ENCODE data around the gene PEX7.
"Not testable (repeated sequence)": the region's sequence is repeated elsewhere in the genome, so short reads cannot be mapped to it uniquely, and the experiment has no call there.

PEX7 gene

DNA sequence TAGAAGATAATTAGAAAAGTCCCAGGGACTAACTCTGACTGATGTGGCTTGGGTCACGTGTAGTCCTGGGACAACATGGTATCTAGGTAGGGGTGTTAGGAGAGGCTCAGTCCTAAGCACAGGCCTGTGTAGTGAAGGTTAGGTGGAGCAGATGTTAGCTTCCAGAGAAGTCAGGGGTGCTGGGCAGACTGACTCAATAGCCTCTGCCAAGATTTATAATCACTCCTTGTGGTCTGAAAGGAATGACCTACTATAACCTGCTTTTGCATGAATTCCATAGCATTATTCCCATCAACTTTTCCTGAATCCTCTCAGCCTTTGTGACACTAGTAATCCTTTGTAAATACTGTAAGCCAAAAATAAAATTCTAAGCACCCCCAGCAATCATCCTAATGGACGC lies 10.2 kb upstream of the PEX7 start:
- TF ChIP-seq, protein P1, sequence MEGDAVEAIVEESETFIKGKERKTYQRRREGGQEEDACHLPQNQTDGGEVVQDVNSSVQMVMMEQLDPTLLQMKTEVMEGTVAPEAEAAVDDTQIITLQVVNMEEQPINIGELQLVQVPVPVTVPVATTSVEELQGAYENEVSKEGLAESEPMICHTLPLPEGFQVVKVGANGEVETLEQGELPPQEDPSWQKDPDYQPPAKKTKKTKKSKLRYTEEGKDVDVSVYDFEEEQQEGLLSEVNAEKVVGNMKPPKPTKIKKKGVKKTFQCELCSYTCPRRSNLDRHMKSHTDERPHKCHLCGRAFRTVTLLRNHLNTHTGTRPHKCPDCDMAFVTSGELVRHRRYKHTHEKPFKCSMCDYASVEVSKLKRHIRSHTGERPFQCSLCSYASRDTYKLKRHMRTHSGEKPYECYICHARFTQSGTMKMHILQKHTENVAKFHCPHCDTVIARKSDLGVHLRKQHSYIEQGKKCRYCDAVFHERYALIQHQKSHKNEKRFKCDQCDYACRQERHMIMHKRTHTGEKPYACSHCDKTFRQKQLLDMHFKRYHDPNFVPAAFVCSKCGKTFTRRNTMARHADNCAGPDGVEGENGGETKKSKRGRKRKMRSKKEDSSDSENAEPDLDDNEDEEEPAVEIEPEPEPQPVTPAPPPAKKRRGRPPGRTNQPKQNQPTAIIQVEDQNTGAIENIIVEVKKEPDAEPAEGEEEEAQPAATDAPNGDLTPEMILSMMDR (IDR thresholded peaks at IDR 0.05; ENCODE audit: low read depth, low read length), result no peak
- no peak for DNase-seq (ENCODE audit: low read depth in 2 of 2)
- no peak overlapping the region for H3K4me3 ChIP-seq (replicated peaks in 1 of 2; ENCODE audit: low read depth in 2 of 2, low read length in 2 of 2)

DNA sequence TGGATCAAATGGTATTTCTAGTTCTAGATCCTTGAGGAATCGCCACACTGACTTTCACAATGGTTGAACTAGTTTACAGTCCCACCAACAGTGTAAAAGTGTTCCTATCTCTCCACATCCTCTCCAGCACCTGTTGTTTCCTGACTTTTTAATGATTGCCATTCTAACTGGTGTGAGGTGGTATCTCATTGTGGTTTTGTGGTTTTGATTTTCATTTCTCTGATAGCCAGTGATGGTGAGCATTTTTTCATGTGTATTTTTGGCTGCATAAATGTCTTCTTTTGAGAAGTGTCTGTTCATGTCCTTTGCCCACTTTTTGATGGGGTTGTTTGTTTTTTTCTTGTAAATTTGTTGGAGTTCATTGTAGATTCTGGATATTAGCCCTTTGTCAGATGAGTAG lies 6.8 kb upstream of the PEX7 start:
- DNase-seq (ENCODE audit: low read depth in 2 of 2); H3K4me3 ChIP-seq (replicated peaks in 1 of 2; ENCODE audit: low read depth in 2 of 2, low read length in 2 of 2): not testable (repeated sequence)

DNA sequence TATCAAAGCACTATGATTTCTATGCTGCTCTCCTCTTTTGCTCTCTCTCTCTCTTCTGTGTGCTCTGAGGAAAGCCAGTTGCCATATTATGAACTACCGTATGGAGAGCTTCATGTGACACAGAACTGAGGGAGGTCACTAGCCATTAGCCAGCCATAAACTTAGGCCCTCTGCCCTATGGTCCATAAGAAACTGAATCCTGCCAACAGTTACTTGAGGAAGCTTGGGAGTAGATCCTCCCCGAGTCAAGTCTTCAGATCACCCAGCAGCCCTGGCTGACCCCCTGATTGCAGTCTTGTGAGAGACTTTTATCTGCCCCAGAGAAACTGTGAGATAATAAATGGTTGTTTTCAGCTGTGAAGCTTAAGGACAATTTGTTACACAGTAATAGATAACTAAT lies 5.7 kb upstream of the PEX7 start:
- H3K4me3 ChIP-seq (replicated peaks in 1 of 2; ENCODE audit: low read depth in 2 of 2, low read length in 2 of 2), result no peak overlapping the region
- TF ChIP-seq, protein P1 (IDR thresholded peaks at IDR 0.05; ENCODE audit: low read depth, low read length), result no peak
- no peak for DNase-seq (ENCODE audit: low read depth in 2 of 2)

DNA sequence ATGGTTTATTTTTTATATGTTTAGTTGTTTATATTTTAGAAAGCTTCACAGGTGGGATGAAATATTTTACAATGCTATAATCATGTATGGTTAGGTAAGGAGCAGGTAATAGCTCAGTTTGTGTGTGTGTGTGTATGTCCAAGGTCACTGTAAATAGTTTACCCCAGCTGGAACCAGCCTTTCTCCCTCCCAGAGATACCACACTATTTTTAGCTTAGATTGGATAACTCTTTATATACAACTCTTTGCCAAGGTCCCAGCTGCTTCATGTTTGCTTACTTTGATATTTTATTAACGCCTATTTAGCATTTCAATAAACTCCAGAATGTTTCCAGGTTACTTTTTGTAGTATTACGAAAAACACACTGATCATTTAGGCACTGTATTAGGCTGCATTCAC lies 1.8 kb upstream of the PEX7 start:
- no peak overlapping the region for H3K4me3 ChIP-seq (replicated peaks in 1 of 2; ENCODE audit: low read depth in 2 of 2, low read length in 2 of 2)
- no peak for DNase-seq (ENCODE audit: low read depth in 2 of 2)
- TF ChIP-seq, protein P1 (IDR thresholded peaks at IDR 0.05; ENCODE audit: low read depth, low read length), result no peak

DNA sequence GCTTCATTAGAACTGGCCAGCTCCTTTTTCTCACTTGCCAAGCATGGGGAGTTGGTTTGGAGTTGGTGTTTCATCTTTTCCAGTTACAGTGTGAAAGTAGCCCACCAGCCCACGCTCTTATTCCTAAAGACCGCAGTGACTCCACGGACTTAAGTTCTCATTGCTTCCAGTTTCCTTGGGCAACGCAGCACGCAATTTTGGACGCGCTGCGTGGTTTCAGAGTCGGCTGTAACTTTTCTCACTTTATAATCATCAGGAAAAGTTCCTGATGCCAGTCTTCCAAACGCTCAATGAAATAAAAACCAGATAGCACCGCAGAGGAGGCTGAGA lies 381 bp upstream of the PEX7 start:
- peak in 1 of 2 donors; percentile 56 for DNase-seq (ENCODE audit: low read depth in 2 of 2)
- peak overlapping the region; percentile 70 to 79 for H3K4me3 ChIP-seq (replicated peaks in 1 of 2; ENCODE audit: low read depth in 2 of 2, low read length in 2 of 2)
- TF ChIP-seq, protein P1 (IDR thresholded peaks at IDR 0.05; ENCODE audit: low read depth, low read length), result no peak

DNA sequence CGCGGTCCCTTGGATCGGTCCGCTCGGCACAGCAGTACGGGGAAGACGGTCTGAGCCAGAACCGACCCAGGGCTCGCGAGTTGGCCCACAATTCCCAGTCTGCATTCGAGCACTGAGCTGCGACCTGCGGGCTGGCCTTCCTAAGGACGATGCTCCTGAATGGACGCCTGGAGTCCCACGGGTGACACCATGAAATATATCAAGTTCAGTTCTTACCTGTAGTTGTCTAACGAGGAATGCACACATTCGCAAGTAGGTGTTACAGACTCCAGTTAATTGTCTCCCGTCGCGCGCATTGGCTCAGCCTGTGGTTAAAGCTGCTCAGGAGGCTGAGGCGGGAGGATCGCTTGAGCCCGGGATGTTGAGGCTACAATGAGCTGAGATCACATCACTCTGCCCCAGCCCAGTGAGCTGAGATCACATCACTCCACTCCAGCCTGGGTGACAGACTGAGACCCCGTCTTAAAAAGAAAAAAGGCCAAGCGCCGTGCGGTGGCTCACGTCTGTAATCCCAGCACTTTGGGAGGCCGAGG lies 802 bp downstream of the PEX7 start:
- TF ChIP-seq, protein P1 (IDR thresholded peaks at IDR 0.05; ENCODE audit: low read depth, low read length), result no peak

DNA sequence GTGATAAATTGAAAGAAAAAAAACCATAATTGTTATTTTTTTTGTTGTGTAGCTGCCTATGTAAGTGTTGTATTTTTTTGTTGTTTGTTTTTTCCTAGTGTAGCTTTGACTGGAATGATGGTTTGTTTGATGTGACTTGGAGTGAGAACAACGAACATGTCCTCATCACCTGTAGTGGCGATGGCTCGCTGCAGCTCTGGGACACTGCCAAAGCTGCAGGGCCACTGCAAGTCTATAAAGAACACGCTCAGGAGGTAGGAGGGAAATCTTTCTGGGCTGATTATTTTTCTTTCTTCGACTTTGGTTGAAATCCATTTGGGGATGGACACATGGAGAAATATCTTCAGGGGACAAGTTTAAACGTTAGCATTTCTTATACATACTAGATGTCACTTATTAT lies 3.8 kb downstream of the PEX7 start:
- H3K4me3 ChIP-seq (replicated peaks in 1 of 2; ENCODE audit: low read depth in 2 of 2, low read length in 2 of 2), result no peak overlapping the region
- TF ChIP-seq, protein P1 (IDR thresholded peaks at IDR 0.05; ENCODE audit: low read depth, low read length), result no peak
- DNase-seq (ENCODE audit: low read depth in 2 of 2), result no peak

More for the DNA sequence above, 802 bp downstream of the PEX7 start:
- peak overlapping the region; percentile 70 to 79 for H3K4me3 ChIP-seq (replicated peaks in 1 of 2; ENCODE audit: low read depth in 2 of 2, low read length in 2 of 2)
- DNase-seq (ENCODE audit: low read depth in 2 of 2), result no peak

Measured in cardiac fibroblast (primary cell).